ENCODE results near the gene GSS.
"Not testable (repeated sequence)": the region's sequence is repeated elsewhere in the genome, so short reads cannot be mapped to it uniquely, and the experiment has no call there.

GSS gene

GRCh38 chr20:34942301-34942700 lies 13.3 kb downstream of the GSS start:
- DNase-seq: no peak

- no peak for DNase-seq
Measured at GRCh38 chr20:34941226-34941625, 14.4 kb downstream of the GSS start.

GRCh38 chr20:34940081-34940481 lies 15.5 kb downstream of the GSS start:
- no peak for DNase-seq

GRCh38 chr20:34938466-34939163 lies 17.0 kb downstream of the GSS start:
- no peak for DNase-seq

- no peak for DNase-seq
Measured at GRCh38 chr20:34931771-34932170, 23.8 kb downstream of the GSS start.

- no peak for DNase-seq
Measured at GRCh38 chr20:34928411-34928810, 27.2 kb downstream of the GSS start.

- DNase-seq: no peak
Measured at GRCh38 chr20:34927736-34928135, 27.9 kb downstream of the GSS start.

GRCh38 chr20:34926581-34926980 lies 29.0 kb downstream of the GSS start:
- no peak for DNase-seq

GRCh38 chr20:34925981-34926380 lies 29.6 kb downstream of the GSS start:
- no peak for DNase-seq

- DNase-seq: no peak
Measured at GRCh38 chr20:34925341-34925740, 30.3 kb downstream of the GSS start.

- DNase-seq: no peak
Measured at GRCh38 chr20:34923414-34923813, 32.2 kb downstream of the GSS start.

GRCh38 chr20:34922654-34923381 lies 32.8 kb downstream of the GSS start:
- DNase-seq: no peak

- DNase-seq: no peak
Measured at GRCh38 chr20:34921436-34921835, 34.2 kb downstream of the GSS start.

- no peak for DNase-seq
Measured at GRCh38 chr20:34920055-34920454, 35.6 kb downstream of the GSS start.

- no peak for DNase-seq
Measured at GRCh38 chr20:34916774-34917354, 38.7 kb downstream of the GSS start.

GRCh38 chr20:34915749-34916455 lies 39.7 kb downstream of the GSS start:
- DNase-seq: no peak

GRCh38 chr20:34915131-34915530 lies 40.5 kb downstream of the GSS start:
- no peak for DNase-seq

- no peak for DNase-seq
Measured at GRCh38 chr20:34907616-34908469, 47.8 kb downstream of the GSS start.

- no peak for DNase-seq
Measured at GRCh38 chr20:34904202-34904621, 51.4 kb downstream of the GSS start.

GRCh38 chr20:34898731-34899130 lies 56.9 kb downstream of the GSS start:
- DNase-seq: not testable (repeated sequence)

- not testable (repeated sequence) for DNase-seq
Measured at GRCh38 chr20:34898129-34898528, 57.5 kb downstream of the GSS start.

GRCh38 chr20:34896086-34896621 lies 59.5 kb downstream of the GSS start:
- DNase-seq: no peak

Measured in activated effector memory CD4-positive, alpha-beta T cell treated with Interleukin-2 at 50 U/mL for 16 hours (primary cell).